ENCODE data around the gene RNF223.
"Not testable (repeated sequence)": the region's sequence is repeated elsewhere in the genome, so short reads cannot be mapped to it uniquely, and the experiment has no call there.

The RNF223 gene

DNA sequence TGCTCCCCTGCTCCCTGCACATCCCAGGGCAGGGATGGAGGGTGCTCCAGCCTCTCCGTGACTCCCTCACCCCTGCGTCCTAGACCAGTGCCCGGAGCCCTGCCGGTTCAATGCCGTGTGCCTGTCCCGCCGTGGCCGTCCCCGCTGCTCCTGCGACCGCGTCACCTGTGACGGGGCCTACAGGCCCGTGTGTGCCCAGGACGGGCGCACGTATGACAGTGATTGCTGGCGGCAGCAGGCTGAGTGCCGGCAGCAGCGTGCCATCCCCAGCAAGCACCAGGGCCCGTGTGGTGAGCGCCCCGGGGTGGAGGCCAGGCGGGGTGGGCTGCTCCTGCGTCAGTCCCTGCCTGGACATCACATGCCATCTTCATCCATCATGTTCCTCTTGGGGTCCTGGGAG is 32.2 kb downstream of the RNF223 start:
- DNase-seq, result no peak

DNA sequence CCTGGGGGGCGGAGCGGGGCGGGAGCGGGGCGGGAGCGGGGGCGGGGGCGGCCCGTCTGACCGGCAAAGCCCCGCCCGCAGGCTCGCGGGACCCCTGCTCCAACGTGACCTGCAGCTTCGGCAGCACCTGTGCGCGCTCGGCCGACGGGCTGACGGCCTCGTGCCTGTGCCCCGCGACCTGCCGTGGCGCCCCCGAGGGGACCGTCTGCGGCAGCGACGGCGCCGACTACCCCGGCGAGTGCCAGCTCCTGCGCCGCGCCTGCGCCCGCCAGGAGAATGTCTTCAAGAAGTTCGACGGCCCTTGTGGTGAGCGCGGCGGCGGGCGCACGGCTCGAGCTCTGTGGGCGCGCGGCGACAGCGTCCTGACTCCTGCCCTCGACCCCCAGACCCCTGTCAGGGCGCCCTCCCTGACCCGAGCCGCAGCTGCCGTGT is 33.0 kb downstream of the RNF223 start:
- no peak for DNase-seq

DNA sequence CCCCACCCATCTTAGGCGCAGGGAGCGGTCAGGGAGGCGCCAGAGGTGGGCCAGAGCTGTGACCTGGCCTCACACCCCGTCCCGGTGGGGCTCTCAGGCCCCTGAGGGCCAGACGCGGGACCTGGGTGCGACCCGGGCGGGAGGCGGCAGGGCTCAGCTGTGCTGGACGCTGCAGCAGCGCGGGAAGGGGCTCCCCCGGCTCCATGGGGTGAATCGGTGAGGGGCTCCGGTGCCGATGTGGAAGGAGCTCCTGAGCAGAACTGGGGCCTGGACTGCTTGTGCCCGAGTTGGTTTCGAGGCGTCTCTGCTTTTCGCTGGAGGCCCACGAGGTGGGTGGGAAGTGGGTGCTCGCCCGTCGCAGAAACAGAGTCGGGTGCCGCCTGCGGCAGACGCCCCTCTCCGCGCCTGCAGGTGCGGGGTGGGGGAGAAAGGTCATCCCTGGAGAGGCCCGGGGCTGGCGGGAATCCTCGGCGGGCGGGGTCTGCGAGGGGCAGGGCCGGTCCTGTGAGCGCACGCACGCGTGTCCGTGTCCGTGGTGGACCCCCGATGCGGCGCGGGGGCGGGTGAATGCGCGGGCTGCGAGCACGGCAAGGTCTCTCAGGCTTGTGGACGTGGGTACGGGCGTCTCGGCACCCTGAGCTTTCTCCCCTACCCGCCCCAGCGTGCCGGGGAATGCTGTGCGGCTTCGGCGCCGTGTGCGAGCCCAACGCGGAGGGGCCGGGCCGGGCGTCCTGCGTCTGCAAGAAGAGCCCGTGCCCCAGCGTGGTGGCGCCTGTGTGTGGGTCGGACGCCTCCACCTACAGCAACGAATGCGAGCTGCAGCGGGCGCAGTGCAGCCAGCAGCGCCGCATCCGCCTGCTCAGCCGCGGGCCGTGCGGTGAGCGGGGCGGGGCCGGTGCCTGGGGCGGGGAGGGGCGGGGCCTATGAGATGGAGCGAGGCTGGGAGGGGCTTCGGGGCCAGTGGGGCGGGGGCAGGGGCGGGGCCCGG is 33.8 kb downstream of the RNF223 start:
- peak; percentile 51 to 70 (median 60) for DNase-seq

GRCh38 chr1:1039145-1039910 is 34.8 kb downstream of the RNF223 start:
- no peak for DNase-seq

GRCh38 chr1:1038694-1039093 is 35.4 kb downstream of the RNF223 start:
- DNase-seq, result no peak

- DNase-seq, result no peak
Observed at GRCh38 chr1:1037366-1038327, 36.5 kb downstream of the RNF223 start.

- DNase-seq, result no peak
Observed at GRCh38 chr1:1035291-1035943, 38.7 kb downstream of the RNF223 start.

DNA sequence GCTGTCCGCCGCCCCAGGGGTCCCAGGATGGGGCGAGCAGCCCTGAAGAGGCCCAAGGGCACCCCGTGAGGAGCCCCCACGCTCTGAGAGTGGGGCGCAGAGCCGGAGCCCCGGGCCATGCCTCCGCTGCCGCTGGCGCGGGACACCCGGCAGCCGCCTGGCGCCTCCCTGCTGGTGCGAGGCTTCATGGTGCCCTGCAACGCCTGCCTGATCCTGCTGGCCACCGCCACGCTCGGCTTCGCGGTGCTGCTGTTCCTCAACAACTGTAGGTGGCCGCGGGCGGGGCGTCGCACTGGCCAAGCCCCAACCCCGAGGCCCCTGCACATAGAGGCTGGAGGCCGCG is 39.7 kb downstream of the RNF223 start:
- no peak for DNase-seq

GRCh38 chr1:1033731-1034438 is 40.2 kb downstream of the RNF223 start:
- no peak for DNase-seq

- DNase-seq, result peak; percentile 68 to 80 (median 73)
Observed at GRCh38 chr1:1033009-1033587, 41.0 kb downstream of the RNF223 start.

- DNase-seq, result no peak
Observed at GRCh38 chr1:1032424-1032823, 41.7 kb downstream of the RNF223 start.

GRCh38 chr1:1031659-1032235 is 42.4 kb downstream of the RNF223 start:
- DNase-seq, result no peak

DNA sequence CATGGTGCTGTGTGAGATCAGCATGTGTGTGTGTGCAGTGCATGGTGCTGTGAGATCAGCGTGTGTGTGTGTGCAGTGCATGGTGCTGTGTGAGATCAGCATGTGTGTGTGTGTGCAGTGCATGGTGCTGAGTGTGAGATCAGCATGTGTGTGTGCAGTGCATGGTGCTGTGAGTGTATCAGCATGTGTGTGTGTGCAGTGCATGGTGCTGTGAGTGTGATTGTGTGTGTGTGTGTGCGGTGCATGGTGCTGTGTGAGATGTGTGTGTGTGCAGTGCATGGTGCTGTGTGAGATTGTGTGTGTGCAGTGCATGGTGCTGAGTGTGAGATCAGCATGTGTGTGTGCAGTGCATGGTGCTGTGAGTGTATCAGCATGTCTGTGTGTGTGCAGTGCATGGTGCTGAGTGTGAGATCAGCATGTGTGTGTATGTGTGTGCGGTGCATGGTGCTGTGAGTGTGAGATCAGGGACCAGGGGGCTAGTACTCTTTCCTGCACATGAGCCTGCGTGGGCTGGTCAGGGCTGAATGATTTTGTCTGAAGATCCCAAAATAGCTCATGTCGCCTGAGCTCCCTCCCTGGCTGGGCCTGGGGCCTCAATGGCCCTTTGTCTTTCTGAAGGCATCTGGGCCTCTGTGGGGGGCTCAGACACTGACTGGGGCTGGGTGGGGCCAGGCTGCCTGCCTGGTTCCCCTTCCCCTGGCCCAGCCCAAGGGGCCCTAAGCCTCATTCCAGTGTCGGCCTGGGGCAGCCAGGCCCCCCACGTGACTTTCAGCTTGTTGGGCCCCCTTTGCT is 43.0 kb downstream of the RNF223 start:
- DNase-seq, result not testable (repeated sequence)

- DNase-seq, result no peak
Observed at GRCh38 chr1:1027791-1028190, 46.3 kb downstream of the RNF223 start.

DNA sequence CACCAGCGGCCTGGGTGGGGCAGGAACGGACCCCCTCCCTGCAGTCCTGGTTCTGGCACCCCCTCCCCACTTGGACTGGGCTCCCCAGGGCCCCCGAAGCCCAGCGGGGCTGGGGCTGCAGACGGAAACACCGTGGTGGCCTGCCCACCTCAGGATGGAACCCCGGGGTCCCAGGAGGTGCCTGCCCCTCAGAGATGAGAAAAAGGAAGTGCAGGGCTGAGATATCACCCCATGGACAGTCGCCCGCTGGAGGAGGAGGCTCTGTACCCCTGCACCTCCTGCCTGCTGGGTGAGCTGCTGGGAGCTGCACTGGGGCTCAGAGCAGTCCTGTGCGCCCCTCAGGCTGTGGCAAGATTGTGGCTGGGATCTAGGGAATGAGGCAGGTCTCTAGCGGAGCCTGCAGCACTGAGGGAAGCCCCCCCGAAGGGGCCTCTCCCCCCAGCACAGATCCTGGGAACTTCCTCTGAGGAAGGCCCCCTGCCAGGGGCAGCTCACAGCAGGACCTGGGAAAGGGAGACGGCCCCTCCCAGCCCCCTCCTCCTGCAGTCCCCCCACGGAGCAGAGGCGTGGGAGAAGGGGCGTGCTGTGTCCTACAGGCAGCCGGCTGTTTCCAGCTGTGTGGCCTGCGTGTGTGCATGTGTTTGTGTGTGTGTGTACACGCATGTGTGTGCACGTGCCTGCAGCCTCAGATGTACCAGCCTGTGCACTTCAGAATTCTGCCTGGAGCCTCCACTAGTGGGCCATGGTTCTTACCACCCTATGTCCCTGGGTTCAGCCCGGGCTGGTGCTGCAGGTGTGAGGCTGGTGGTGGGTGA is 47.3 kb downstream of the RNF223 start:
- DNase-seq, result no peak

DNA sequence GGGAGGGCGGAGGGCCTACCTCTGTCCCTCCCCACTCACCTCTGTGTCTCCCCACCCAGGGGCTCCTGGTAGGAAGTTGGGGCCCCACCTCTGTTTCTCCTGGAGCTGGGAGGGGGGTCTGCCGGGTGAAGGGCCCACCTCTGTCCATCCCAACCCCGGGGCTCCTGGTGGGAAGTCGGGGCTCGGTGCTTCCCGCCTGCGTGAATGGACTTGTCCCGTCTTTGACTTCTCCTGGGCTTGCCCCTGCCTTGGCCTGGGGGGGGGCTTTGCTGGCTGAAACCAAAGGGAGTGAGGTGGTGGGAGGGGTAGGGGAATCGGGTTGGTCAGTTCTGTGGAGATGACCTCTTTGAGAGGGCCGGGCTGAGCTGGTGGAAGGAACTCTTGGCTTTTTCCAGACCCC is 48.4 kb downstream of the RNF223 start:
- DNase-seq, result no peak

GRCh38 chr1:1024771-1025699 is 49.1 kb downstream of the RNF223 start:
- no peak for DNase-seq

All from activated CD4-positive, CD25-positive, alpha-beta regulatory T cell (primary cell).